HepG2 (cell line): ENCODE results near the gene PATL2. TPM values are rescaled to one million over a fixed set of nuclear protein-coding genes. Genes with fewer than 3 reads are reported as not detected.

Experiments used
- ATAC-seq: fragments of 200-7000 bp; cut with Tn5 transposase; 3 replicates; pipeline ENCODE4 v1.9.1; 2020; ENCODE audit warnings: mild to moderate bottlenecking, moderate library complexity
- BruUV-seq: library from RNA; stranded (reverse); fragments of 400-500 nt; replicated peaks from 2 replicates; lab custom pipeline; 2021; lab: Mats Ljungman, UMichigan
- CTCF ChIA-PET: fragments of 300-600 bp; formaldehyde crosslinking; extraction: SDS; loops from one replicate; lab custom pipeline; 2021; ENCODE audit warnings: low total read pairs, inconsistent platforms, low intra/inter-chr PET ratio; lab: Yijun Ruan, JAX
- POLR2A ChIA-PET: fragments of 350-600 bp; sonication (Branson Sonifier 250); formaldehyde crosslinking; loops from one replicate; lab custom pipeline; 2020; ENCODE audit warnings: antibody characterized with exemption, inconsistent platforms; lab: Yijun Ruan, JAX
- DNase-seq: peaks from one replicate; pipeline ENCODE4 v3.0.0-alpha.2; 2015; ENCODE audit warnings: low spot score
- FAIRE-seq: peaks from 3 replicates; lab custom pipeline; 2011; peaks lifted over from hg19 to GRCh38; lab: Jason Lieb, UNC
- H2AFZ ChIP-seq: one replicate; pipeline ENCODE4 v1.6.1; 2011; ENCODE audit warnings: low read length, inconsistent platforms
- H3K27ac ChIP-seq: fragments of 300-600 bp; 3 replicates; pipeline ENCODE4 v1.8.0; 2011; ENCODE audit warnings: mixed run types, mild to moderate bottlenecking, mixed read lengths, low read length, inconsistent platforms; ENCODE audit not compliant: insufficient read depth; ENCODE audit errors: extremely low read length
- H3K27me3 ChIP-seq, 2 experiments: fragments of 200-600 bp in 1 of 2; 2 replicates in 1 of 2; 3 replicates in 1 of 2; pipeline versions ENCODE4 v1.6.0 to v1.8.0; 2011; ENCODE audit warnings: low read length in 2 of 2, mild to moderate bottlenecking in 2 of 2, moderate library complexity in 2 of 2, inconsistent platforms in 1 of 2; ENCODE audit not compliant: insufficient read depth in 2 of 2, control insufficient read depth in 1 of 2
- H3K36me3 ChIP-seq, 2 experiments: fragments of 200-600 bp in 1 of 2; replicated peaks in 1 of 2; 2 replicates in 1 of 2; 3 replicates in 1 of 2; pipeline versions ENCODE4 v1.5.1 to v1.8.0; 2011; ENCODE audit warnings: low read length in 2 of 2, inconsistent platforms in 1 of 2; ENCODE audit not compliant: insufficient read depth in 2 of 2, control insufficient read depth in 1 of 2
- H3K4me1 ChIP-seq: 2 replicates; pipeline ENCODE4 v1.5.1; 2012; ENCODE audit warnings: low read length, inconsistent platforms; ENCODE audit not compliant: insufficient read depth
- H3K4me2 ChIP-seq: 2 replicates; pipeline ENCODE4 v1.6.0; 2011; ENCODE audit warnings: low read depth, low read length, inconsistent platforms
- H3K4me3 ChIP-seq, 3 experiments: fragments of 200-600 bp in 1 of 3; sonication (generic), shearing (Covaris generic) in 1 of 3; replicated peaks in 1 of 3; 2 replicates each; pipeline ENCODE4 v1.5.1; 2011 to 2016; ENCODE audit warnings: low read length in 3 of 3, inconsistent platforms in 2 of 3, low read depth in 2 of 3, mild to moderate bottlenecking in 2 of 3, control low read depth in 1 of 3, mixed read lengths in 1 of 3; ENCODE audit not compliant: insufficient read depth in 1 of 3
- H3K79me2 ChIP-seq: one replicate; pipeline ENCODE4 v1.6.1; 2011; ENCODE audit warnings: low read length, inconsistent platforms; ENCODE audit not compliant: insufficient read depth
- H3K9ac ChIP-seq: 2 replicates; pipeline ENCODE4 v1.6.0; 2011; ENCODE audit warnings: mild to moderate bottlenecking, low read depth, low read length, inconsistent platforms; ENCODE audit not compliant: insufficient read depth
- H3K9me3 ChIP-seq: 2 replicates; pipeline ENCODE4 v1.5.1; 2012; ENCODE audit warnings: mild to moderate bottlenecking, low read length
- H4K20me1 ChIP-seq: 2 replicates; pipeline ENCODE4 v1.6.0; 2011; ENCODE audit warnings: inconsistent platforms, mild to moderate bottlenecking, low read length, moderate library complexity; ENCODE audit not compliant: insufficient read depth
- AGO1 ChIP-seq: fragments of 200-400 bp; formaldehyde crosslinking; IDR thresholded peaks from 2 replicates; pipeline ENCODE4 v1.6.1; 2017; ENCODE audit warnings: mild to moderate bottlenecking, low read depth, low read length, moderate library complexity; ENCODE audit not compliant: poor library complexity, severe bottlenecking
- ARNT ChIP-seq: fragments of 450-650 bp; IDR thresholded peaks from 2 replicates; pipeline ENCODE4 v1.6.1; 2017
- HOXA7 ChIP-seq: sonication (generic); formaldehyde crosslinking; IDR thresholded peaks from 2 replicates; pipeline ENCODE4 v1.8.1; 2022; ENCODE audit warnings: mild to moderate bottlenecking, missing genetic modification reagents, moderate library complexity
- KAT8 ChIP-seq: IDR thresholded peaks from 2 replicates; pipeline ENCODE4 v1.6.1; 2016; ENCODE audit warnings: missing genetic modification reagents, missing compliant biosample characterization
- NAIF1 ChIP-seq: sonication (generic); formaldehyde crosslinking; IDR thresholded peaks from 2 replicates; pipeline ENCODE4 v1.5.0; 2020; ENCODE audit warnings: mild to moderate bottlenecking, missing genetic modification reagents, borderline replicate concordance
- RFXAP ChIP-seq: sonication (generic); formaldehyde crosslinking; IDR thresholded peaks from 2 replicates; pipeline ENCODE4 v1.4.0; 2020; ENCODE audit warnings: missing genetic modification reagents, borderline replicate concordance
- SALL1 ChIP-seq: sonication (generic); formaldehyde crosslinking; IDR thresholded peaks from 2 replicates; pipeline ENCODE4 v1.8.0; 2022; ENCODE audit warnings: mild to moderate bottlenecking, missing genetic modification reagents
- SIN3A ChIP-seq: IDR thresholded peaks from 2 replicates; pipeline ENCODE4 v1.6.1; 2011; ENCODE audit warnings: low read depth, mild to moderate bottlenecking, control low read depth, low read length, borderline replicate concordance
- ZNF121 ChIP-seq: sonication (generic); formaldehyde crosslinking; IDR thresholded peaks from 2 replicates; pipeline ENCODE4 v1.5.0; 2020; ENCODE audit warnings: mild to moderate bottlenecking, missing genetic modification reagents
- ZNF605 ChIP-seq: sonication (generic); formaldehyde crosslinking; IDR thresholded peaks from 2 replicates; pipeline ENCODE4 v1.8.0; 2022; ENCODE audit warnings: mild to moderate bottlenecking, missing genetic modification reagents
- WGBS: methylation state at CpG from one replicate; pipeline ENCODE4 v1.1.6; 2017; ENCODE audit warnings: low lambda C conversion rate; 5-methylcytosine and 5-hydroxymethylcytosine counted together
- in situ Hi-C: cut with HindIII; loops from 2 replicates; pipeline ENCODE4 v1.10.0; 2017; ENCODE audit warnings: low pct_unique_long_range_greater_than_20kb; ENCODE audit not compliant: extremely low pct_ligation_motif_present
- intact Hi-C: fragments of 100-400 bp; cut with micrococcal nuclease; formaldehyde crosslinking; loops from one replicate; pipeline ENCODE4 v1.10.0; 2022; ENCODE audit not compliant: unreplicated experiment
- polyA plus RNA-seq, 8 experiments: library from polyadenylated mRNA; depleted of rRNA in 3 of 8; stranded (reverse) in 7 of 8; unstranded in 1 of 8; fragments of >200 nt; fragmentation: Illumina TruSeq in 4 of 8; extraction: Trizol in 4 of 8; gene quantifications; 2 replicates each; pipeline versions ENCODE4 v1.2.1 to v1.2.3, GENCODE V29; 2011 to 2016; ENCODE audit warnings: low read depth in 4 of 8, missing spikeins in 1 of 8, mixed read lengths in 1 of 8; ENCODE audit not compliant: insufficient read depth in 1 of 8
- total RNA-seq, 5 experiments: library from RNA; depleted of rRNA; stranded (reverse); fragments of >200 nt; fragmentation: Illumina TruSeq; extraction: Trizol; gene quantifications; 2 replicates each; pipeline ENCODE4 v1.2.3, GENCODE V29; 2016; ENCODE audit warnings: low read depth in 1 of 5
- TF ChIP-seq, protein P1 (sequence below): sonication (generic); formaldehyde crosslinking; IDR thresholded peaks from 2 replicates; pipeline ENCODE4 v1.9.0; 2021; ENCODE audit warnings: missing genetic modification reagents, borderline replicate concordance

The PATL2 gene
- total and polyA plus RNA-seq, 2 of the 13 experiments (the other 11 are each of a cell fraction or from before 2014, with no cell fraction given): 0.15 to 0.53 TPM

DNA sequence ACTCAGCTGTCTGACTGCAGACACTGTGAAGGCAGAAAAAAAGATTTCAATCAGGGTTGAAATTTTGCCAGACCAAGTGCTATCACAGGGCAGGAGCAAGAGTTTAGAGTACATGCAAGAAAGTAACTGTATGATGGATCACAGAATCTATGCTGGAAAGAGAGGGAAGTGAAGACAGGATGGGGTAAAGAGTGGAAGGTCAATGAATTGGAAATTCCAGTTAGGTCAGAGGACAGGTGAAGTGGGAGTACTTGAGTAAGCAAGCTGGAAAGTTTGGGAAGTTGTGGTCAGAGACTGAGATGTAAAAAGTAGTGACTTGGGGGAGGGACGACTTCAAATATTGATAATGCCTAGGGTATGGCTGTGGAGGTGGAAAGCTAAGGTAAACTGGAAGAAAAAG lies 54.8 kb downstream of the PATL2 start:
- in situ Hi-C loops (no loop called here), intact Hi-C loops (no loop called here)
- H3K4me3 ChIP-seq: no peak overlapping the region
- peaks cover 2% of the 10 kb centered on the region for H3K79me2 ChIP-seq
- TF ChIP-seq ZNF605 (CRISPR knock-in tag) (no peak), AGO1 (no peak), RFXAP (no peak), SALL1 (no peak), ARNT (no peak), NAIF1 (no peak)
- H3K4me1 ChIP-seq: no peaks in the 10 kb centered on the region
- H3K27ac ChIP-seq: no peak overlapping the region
- ChIA-PET CTCF (no interaction called here), POLR2A (no interaction called here)
- H3K9ac ChIP-seq: no peak overlapping the region
- H3K36me3 ChIP-seq: peaks cover 3 to 35% of the 10 kb centered on the region in 2 experiments; a peak in 4 of 5 replicates
- H2AFZ ChIP-seq: no peak overlapping the region
- no peaks in the 10 kb centered on the region for H4K20me1 ChIP-seq
- no peaks in the 10 kb centered on the region for H3K9me3 ChIP-seq
- FAIRE-seq (no peak), ATAC-seq (no peak), DNase-seq (no peak)
- 89% methylated on average over 1 of the region's 1 CpG for WGBS
- BruUV-seq: no TSS peak
- H3K4me2 ChIP-seq: no peak overlapping the region
- no peaks in the 10 kb centered on the region for H3K27me3 ChIP-seq

DNA sequence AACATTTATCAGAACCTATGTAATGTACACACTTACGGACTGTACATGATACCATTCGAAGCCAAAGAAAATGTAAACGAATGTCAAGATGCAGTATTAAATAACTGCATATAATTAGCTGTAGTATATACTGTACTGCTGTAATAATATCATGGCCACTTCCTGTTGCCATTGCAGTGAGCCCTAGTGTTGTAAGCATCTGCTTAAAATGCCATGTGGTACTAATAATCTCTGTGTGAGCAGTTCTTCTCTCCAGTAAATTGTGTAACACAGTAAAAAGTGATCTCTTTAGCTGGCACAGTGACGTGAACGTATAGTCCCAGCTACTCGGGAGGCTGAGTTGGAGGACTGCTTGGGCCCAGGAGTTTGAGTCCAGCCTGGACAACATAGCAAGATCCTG lies 56.3 kb downstream of the PATL2 start:
- ChIA-PET POLR2A (interaction anchor here (1.4 kb wide), 1 partner anchor 8 kb away, joined by 5 read pairs; the partner anchor contains the start of gene SPG11), CTCF (no interaction called here)
- H2AFZ ChIP-seq: no peak overlapping the region
- no peak overlapping the region for H3K27ac ChIP-seq
- H4K20me1 ChIP-seq: no peaks in the 10 kb centered on the region
- no peak overlapping the region for H3K4me3 ChIP-seq
- BruUV-seq: no TSS peak
- TF ChIP-seq RFXAP (no peak), ZNF121 (CRISPR knock-in tag) (0 out of 2 replicates have a peak, but pooled peaks have one; percentile 27), SIN3A (no peak), HOXA7 (CRISPR knock-in tag) (no peak), KAT8 (CRISPR knock-in tag) (no peak)
- TF ChIP-seq, protein P1, sequence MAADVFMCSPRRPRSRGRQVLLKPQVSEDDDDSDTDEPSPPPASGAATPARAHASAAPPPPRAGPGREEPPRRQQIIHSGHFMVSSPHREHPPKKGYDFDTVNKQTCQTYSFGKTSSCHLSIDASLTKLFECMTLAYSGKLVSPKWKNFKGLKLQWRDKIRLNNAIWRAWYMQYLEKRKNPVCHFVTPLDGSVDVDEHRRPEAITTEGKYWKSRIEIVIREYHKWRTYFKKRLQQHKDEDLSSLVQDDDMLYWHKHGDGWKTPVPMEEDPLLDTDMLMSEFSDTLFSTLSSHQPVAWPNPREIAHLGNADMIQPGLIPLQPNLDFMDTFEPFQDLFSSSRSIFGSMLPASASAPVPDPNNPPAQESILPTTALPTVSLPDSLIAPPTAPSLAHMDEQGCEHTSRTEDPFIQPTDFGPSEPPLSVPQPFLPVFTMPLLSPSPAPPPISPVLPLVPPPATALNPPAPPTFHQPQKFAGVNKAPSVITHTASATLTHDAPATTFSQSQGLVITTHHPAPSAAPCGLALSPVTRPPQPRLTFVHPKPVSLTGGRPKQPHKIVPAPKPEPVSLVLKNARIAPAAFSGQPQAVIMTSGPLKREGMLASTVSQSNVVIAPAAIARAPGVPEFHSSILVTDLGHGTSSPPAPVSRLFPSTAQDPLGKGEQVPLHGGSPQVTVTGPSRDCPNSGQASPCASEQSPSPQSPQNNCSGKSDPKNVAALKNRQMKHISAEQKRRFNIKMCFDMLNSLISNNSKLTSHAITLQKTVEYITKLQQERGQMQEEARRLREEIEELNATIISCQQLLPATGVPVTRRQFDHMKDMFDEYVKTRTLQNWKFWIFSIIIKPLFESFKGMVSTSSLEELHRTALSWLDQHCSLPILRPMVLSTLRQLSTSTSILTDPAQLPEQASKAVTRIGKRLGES: no peak
- H3K27me3 ChIP-seq: no peaks in the 10 kb centered on the region
- no peak for FAIRE-seq
- H3K4me1 ChIP-seq: no peaks in the 10 kb centered on the region
- no peaks in the 10 kb centered on the region for H3K9me3 ChIP-seq
- no peaks in the 10 kb centered on the region for H3K79me2 ChIP-seq
- no peak for DNase-seq
- in situ Hi-C loops (no loop called here), intact Hi-C loops (no loop called here)
- WGBS: 95% methylated on average over 6 of the region's 6 CpGs
- no peak for ATAC-seq
- H3K4me2 ChIP-seq: no peak overlapping the region
- H3K36me3 ChIP-seq: peaks cover 3 to 36% of the 10 kb centered on the region in 2 experiments; a peak in 4 of 5 replicates
- no peak overlapping the region for H3K9ac ChIP-seq
